GM18909 (cell line): ENCODE results near the gene PSMA7.

Experiments
- ATAC-seq: cut with Tn5 transposase; IDR thresholded peaks from one replicate; pipeline ENCODE4 v1.9.1; 2021; ENCODE audit warnings: mild to moderate bottlenecking; ENCODE audit not compliant: unreplicated experiment, poor library complexity

PSMA7 gene

DNA sequence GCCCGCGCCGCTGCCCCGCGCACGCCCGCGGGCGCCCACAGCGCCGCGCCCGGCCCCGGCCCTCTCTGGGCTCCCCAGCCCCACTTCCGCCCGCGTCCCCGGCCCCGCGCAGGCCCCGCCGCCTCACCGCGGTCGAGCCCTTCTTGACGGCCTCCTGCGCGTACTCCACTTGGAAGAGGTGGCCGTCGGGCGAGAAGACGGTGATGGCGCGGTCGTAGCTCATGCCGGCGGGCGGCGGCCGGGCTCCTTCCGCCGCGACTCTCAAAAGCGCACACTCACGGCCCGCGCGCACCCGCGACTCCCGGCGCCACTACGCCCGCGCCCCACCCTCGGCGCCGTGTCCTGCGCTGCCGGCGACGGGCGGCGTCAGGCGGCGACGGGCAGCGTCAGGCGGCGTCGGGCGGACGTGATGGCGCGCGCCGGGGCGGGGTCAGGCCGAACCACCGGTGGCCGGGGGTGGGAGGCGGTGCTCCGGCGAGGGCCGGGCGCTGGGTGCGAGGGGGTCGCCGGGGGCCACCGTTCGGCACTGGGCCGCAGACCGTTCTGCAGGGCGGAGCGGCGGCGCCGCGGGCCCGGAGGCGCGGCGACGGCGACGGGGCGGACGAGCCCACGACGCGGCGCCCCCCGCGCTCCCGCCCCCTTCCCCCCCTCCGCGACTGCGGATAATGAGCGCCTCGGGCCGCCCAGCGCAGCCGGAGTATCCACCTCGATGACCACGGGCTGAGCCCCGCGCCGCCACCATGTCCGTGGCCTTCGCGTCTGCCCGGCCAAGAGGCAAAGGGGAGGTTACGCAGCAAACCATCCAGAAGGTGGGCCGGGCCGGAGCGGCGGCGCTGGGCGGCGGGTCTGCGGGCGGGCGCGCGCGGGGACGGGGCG, at the start of gene PSMA7, which contains the start of gene SS18L1:
Gene PSMA7 (minus strand): TSS at position 314 of the 876 bp plus-strand sequence. CDS start 91 bp downstream, at position 223.
Gene SS18L1 (plus strand): TSS at position 689 of the 876 bp plus-strand sequence. CDS start 52 bp downstream, at position 741.
- ATAC-seq: peak; percentile 75

DNA sequence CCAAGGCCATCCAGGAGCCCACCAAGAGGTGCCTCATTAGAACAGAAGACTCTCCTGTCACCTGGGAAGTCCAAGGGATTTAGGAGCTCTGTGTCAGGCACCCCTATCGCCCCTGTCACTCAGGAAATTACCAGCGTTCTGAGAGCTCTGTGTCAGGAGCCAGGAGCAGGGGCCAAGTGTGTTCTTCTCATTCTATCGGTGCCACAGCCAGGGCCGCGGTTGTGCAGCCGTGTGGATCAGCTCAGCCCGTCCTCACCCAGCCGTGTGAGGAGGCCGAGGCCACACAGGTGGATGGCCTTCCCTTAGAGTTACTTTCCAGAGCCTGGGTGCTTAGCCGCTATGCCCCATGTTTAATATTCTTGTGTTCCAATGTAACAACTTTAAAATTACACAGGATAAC, 49.4 kb upstream of the PSMA7 start:
- no peak for ATAC-seq

DNA sequence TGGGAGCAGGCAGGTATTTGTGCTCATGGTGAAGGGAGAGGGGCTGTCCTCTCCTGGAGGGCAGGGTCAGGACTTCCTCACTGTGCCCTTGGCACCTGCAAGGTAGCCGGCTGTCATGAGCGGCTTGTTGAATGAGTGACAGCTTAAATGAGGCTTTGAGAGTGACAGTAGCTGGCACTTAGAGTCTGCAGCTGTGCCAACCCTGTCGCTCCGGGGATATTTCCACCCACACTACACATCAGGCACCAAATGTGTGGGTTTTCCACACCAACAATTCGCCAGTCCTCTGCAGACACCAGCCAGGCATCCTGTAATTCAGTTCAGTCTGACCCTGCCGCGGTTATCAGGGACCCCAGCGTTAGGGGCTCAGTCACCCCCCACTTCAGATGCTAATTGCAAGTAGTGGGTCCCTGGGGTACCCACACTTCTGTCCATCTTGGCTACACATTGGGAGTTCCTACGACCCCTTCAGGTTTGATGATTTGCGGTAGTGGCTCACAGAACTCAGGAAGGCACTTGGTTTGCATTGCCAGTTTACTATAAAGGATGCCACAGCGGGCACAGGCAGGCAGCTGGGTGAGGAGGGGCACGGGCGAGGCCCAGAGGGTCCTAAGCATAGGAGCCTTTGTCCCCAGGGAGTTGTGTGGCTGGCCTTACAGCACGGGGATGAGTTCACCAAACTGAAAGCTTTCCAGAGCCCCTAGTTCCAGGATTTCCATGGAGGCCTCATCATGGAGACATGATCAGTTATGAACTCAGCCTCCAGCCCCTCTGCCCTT, 48.8 kb upstream of the PSMA7 start:
- ATAC-seq: no peak

- ATAC-seq: no peak
Measured at GRCh38 chr20:62190639-62191411, 47.6 kb upstream of the PSMA7 start.

DNA sequence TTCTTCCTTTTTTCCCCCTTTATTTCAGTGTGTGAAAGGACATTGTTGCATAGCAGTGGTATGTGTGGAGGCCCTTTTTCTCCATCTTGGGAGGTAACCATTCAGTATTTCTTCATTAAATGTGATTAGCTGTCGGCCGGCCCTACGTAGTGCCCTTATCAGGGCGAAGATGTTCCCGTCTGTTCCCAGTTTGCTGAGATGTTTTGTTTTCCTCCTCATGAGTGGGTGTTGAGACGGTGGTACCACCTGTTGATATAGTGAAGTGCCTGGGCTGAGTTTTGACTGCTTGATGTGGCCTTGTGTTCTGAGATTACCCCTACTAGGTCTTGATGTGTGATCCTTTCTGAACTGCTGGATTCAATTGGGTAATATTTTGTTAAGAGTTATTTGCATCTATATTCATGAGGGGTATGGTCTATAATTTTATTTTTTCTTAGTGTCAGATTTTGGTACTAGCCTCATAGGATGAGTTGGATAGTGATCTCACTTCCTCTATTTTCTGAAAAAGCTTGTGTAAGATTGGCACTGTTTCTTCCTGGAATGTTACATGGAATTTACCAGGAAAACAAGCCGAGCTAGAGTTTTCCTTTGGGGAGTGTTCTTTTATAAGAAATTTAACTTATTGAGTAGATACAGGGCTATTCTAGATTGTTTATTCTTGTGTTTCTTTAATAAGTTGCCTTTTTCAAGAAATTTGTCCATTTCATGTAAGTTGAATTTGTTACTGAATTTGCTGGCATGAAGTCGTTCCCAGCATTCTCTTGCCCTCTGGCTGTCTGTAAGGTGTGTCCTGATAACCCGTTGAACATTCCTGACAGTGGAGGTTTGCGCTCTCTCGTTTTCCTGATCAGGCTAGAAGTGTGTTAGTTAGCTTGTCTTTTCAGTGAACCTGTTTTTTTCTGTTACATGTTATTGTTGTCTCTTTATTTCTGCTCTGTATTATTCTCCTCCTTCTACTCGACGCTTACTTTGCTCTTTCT, 44.0 kb upstream of the PSMA7 start:
- no peak for ATAC-seq

- ATAC-seq: no peak
Measured at GRCh38 chr20:62186096-62186426, 42.9 kb upstream of the PSMA7 start.

DNA sequence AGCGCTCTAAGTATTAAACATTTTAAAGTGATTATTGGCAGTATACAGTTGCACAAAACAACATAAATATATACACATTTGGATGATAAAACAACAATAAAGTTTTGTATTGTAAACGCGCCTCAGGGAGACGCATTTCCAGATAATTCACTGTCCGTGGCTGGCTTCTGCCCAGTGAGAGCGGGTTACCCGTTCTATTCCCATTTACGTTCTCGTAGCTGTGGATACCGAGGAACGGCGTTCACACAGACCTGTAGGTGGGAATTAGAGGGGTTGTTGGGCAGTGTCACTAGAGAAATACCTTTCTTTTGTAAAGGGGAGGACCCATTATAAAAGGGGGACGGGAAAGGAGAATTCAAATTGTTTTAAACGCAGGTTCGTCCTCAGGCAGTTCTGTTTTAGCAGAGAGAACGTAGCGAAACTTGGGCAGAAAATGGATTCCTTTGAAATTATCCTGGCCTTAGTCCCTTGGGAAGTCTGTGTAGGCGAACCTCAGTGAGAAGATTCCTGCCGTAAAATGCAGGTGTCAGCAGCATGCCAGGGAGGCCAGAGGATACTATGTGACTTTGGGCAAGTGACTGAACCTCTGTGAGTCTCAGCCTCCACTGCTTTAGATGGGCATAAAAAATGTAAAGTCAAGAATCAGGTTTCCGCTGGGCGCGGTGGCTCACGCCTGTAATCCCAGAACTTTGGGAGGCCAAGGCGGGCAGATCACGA, 40.4 kb upstream of the PSMA7 start:
- ATAC-seq: no peak

- peak; percentile 92 for ATAC-seq
Measured at GRCh38 chr20:62182469-62183425, 39.6 kb upstream of the PSMA7 start, which contains the start of gene MTG2. Gene MTG2, plus strand, starts transcription at chr20:62183028. Its CDS starts 10,393 bp downstream, at chr20:62193421.

- ATAC-seq: no peak
Measured at GRCh38 chr20:62181808-62182207, 38.6 kb upstream of the PSMA7 start.

DNA sequence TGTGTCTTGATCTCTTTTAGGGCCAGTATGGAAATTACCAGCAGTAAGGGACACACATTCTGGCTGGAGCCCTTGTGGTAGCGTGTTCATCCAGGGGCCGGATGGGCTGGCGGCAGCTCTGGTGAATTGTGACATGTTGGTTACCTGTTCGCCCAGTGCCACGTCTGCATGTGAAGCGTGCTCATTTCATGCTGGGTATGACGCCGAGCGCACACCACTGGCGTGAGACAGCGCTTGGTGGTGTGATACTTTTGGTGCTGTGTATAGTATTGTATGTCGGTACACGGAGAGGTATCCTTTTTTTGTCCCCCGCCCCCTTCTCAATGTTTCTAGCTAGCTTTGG, 35.9 kb upstream of the PSMA7 start:
- ATAC-seq: no peak

DNA sequence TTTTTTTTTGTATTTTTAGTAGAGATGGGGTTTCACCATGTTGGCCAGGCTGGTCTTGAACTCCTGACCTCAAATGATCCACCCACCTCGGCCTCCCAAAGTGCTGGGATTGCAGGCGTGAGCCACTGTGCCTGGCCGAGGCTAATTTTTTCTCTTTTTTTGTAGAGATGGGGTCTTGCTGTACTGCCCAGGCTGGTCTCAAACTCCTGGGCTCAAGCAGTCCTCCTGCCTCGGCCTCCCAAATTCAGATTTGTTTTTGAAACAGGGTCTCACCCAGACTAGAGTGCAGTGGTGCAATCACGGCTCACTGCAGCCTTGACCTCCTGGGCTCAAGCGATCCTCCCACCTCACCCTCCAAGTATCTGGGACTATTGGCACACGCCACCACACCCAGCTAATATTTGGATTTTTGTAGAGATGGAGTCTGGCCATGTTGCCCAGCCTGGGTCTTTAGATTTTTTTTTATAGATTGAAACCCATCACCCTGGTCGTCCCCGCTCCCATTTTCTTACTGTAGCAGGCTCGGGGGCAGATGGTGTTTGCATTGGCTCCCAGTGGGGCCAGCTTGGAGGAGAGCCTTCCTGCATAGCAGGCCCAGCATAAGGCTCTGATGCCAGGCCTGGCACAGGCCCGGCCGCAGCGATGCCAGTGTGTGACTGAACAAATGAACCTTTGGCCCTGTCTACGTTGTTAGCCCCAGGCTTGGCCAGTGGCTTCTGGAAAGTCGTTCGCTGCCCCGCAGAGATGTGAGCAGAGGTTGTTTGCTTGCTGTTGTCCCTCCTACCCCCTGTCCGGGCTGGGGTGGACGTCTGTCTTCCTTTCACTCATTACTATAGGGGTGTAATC, 35.3 kb upstream of the PSMA7 start:
- no peak for ATAC-seq

DNA sequence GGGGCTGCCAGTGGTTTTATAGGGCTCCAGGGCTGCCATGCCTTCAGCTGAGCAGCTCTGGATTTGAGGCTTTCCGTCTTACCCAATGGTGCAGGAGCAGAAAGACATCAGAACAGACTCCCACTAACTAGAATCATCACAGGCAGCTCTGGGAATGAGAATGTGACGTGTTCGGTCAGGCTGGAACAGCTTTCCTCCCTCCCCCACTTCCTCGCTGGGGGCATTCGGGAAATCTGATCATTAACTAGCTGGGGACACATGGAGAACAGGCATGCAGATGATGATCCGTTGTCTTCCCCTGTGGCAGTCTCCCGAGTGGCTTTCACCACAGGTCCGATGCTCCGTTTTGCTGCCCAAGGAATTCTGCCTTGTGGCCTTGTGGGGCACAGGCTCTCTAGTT, 34.1 kb upstream of the PSMA7 start:
- no peak for ATAC-seq

- ATAC-seq: no peak
Measured at GRCh38 chr20:62176866-62177265, 33.7 kb upstream of the PSMA7 start.

- ATAC-seq: no peak
Measured at GRCh38 chr20:62175711-62176110, 32.5 kb upstream of the PSMA7 start.

GRCh38 chr20:62174870-62175624, 31.9 kb upstream of the PSMA7 start:
- no peak for ATAC-seq
